Loucy (cell line): ENCODE measurements around the gene NR1H3.

ENCODE experiments used
- EZH2phosphoT487 ChIP-seq: fragments of 200-600 bp; IDR thresholded peaks from 2 replicates; pipeline ENCODE4 v1.6.1; 2018; ENCODE audit warnings: antibody characterized with exemption, mild to moderate bottlenecking, moderate library complexity, borderline replicate concordance
- TF ChIP-seq, protein P1 (sequence below): fragments of 200-600 bp; sonication (generic); conservative IDR thresholded peaks from 2 replicates; pipeline ENCODE4 v1.5.1; 2014; ENCODE audit warnings: mild to moderate bottlenecking, antibody characterized with exemption, low read length

DNA sequence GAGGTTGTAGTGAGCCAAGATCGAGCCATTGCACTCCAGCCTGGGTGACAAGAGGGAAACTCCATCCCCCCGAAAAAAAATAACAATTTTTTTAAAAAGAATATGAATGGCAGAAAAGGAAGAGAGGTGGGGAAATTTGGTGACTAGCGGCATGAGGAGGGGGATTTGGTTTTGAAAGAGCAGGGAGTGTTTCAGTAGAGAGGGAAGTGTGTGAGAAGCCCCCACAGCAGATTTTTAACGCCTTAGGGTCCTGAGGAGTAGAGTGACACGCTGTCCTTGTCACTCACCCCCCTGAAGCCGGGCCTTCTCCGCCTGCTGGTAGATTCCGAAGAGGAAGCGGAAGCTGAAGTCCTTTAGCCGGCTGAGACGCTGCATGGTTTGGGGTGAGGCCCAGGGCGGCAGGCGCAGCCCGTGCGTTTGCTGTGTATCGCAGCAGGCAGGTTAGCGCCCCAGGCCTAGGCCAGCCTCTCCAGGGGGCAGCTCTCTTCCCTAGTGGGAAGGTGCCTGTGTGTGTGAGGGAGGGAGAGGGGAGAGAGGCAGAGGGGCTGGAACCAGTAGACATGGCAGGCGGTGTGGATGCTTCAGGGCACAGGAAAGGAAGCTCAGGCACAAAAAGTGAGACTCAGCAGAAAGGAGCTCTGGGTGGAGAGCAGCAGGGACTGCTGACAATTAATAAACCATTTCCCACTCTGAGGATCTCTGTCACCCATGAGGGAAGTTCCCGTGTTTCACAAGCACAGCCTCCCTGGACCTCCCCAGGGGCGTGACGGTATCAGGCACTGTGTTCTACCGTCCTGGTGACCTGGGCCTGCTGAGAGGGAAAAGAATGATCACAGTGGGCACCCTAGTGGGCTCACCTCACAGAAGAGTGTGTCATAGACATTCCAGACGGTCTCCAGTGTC lies 13.1 kb upstream of the NR1H3 start:
- TF ChIP-seq, protein P1, sequence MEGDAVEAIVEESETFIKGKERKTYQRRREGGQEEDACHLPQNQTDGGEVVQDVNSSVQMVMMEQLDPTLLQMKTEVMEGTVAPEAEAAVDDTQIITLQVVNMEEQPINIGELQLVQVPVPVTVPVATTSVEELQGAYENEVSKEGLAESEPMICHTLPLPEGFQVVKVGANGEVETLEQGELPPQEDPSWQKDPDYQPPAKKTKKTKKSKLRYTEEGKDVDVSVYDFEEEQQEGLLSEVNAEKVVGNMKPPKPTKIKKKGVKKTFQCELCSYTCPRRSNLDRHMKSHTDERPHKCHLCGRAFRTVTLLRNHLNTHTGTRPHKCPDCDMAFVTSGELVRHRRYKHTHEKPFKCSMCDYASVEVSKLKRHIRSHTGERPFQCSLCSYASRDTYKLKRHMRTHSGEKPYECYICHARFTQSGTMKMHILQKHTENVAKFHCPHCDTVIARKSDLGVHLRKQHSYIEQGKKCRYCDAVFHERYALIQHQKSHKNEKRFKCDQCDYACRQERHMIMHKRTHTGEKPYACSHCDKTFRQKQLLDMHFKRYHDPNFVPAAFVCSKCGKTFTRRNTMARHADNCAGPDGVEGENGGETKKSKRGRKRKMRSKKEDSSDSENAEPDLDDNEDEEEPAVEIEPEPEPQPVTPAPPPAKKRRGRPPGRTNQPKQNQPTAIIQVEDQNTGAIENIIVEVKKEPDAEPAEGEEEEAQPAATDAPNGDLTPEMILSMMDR = no peak
- no peak for TF ChIP-seq EZH2phosphoT487
